Jurkat, Clone E6-1 (cell line): ENCODE data around the gene COLEC11. TPM values are rescaled to one million over a fixed set of nuclear protein-coding genes. Genes with fewer than 3 reads are reported as not detected.
A peak's percentile ranks its signal among the peaks of the same experiment; 100 is the strongest.
"Not testable (repeated sequence)": the region's sequence is repeated elsewhere in the genome, so short reads cannot be mapped to it uniquely, and the experiment has no call there.

Experiments
- DNase-seq: peaks from one replicate; pipeline ENCODE4 v3.0.0-alpha.2; 2011; ENCODE audit warnings: low read depth, low spot score
- H3K4me3 ChIP-seq: 2 replicates; pipeline ENCODE4 v1.5.1; 2011; ENCODE audit warnings: mild to moderate bottlenecking, low read length, control low read depth, moderate library complexity
- polyA plus RNA-seq: library from polyadenylated mRNA; unstranded; fragments of >200 nt; gene quantifications from one replicate; pipeline ENCODE4 v1.2.1, GENCODE V29; 2012; ENCODE audit warnings: missing spikeins; ENCODE audit not compliant: insufficient read length, insufficient read depth

Gene COLEC11
- not detected for polyA plus RNA-seq

- no peak for DNase-seq
- no peak within 1 kb of the TSS for H3K4me3 ChIP-seq
Observed at GRCh38 chr2:3594493-3595281, at the start of gene COLEC11. COLEC11 (plus strand) TSS chr2:3595112; CDS start chr2:3604341, 9,229 bp downstream.

- H3K4me3 ChIP-seq, result no peak overlapping the region
- DNase-seq, result no peak
Observed at GRCh38 chr2:3545788-3546478, 49.0 kb upstream of the COLEC11 start.

GRCh38 chr2:3547915-3548314, 47.0 kb upstream of the COLEC11 start:
- H3K4me3 ChIP-seq, result no peak overlapping the region
- no peak for DNase-seq

GRCh38 chr2:3553946-3554345, 41.0 kb upstream of the COLEC11 start:
- H3K4me3 ChIP-seq, result no peak overlapping the region
- no peak for DNase-seq

GRCh38 chr2:3557639-3558204, 37.2 kb upstream of the COLEC11 start:
- no peak for DNase-seq
- H3K4me3 ChIP-seq, result peak overlapping the region; percentile 65

GRCh38 chr2:3558205-3559014, 36.5 kb upstream of the COLEC11 start, which contains the start of gene RNASEH1:
RNASEH1 (minus strand) TSS chr2:3558333; CDS start chr2:3558260, 73 bp downstream.
- peak; percentile 97 for DNase-seq
- H3K4me3 ChIP-seq, result peak within 1 kb of the TSS; percentile 65

GRCh38 chr2:3563521-3563976, 31.4 kb upstream of the COLEC11 start:
- H3K4me3 ChIP-seq, result no peak overlapping the region
- no peak for DNase-seq

GRCh38 chr2:3565117-3565516, 29.8 kb upstream of the COLEC11 start:
- DNase-seq, result no peak
- H3K4me3 ChIP-seq, result no peak overlapping the region

GRCh38 chr2:3566806-3567205, 28.1 kb upstream of the COLEC11 start:
- DNase-seq, result no peak
- no peak overlapping the region for H3K4me3 ChIP-seq

- not testable (repeated sequence) for DNase-seq, H3K4me3 ChIP-seq
Observed at GRCh38 chr2:3569656-3570055, 25.3 kb upstream of the COLEC11 start.

- H3K4me3 ChIP-seq, result no peak overlapping the region
- DNase-seq, result no peak
Observed at GRCh38 chr2:3571284-3571683, 23.6 kb upstream of the COLEC11 start.

- no peak for DNase-seq
- H3K4me3 ChIP-seq, result no peak overlapping the region
Observed at GRCh38 chr2:3572620-3573019, 22.3 kb upstream of the COLEC11 start.

GRCh38 chr2:3574155-3574554, 20.8 kb upstream of the COLEC11 start:
- peak overlapping the region; percentile 86 for H3K4me3 ChIP-seq
- DNase-seq, result no peak

GRCh38 chr2:3575534-3576262, 19.2 kb upstream of the COLEC11 start:
- DNase-seq, result no peak
- peak overlapping the region; percentile 86 for H3K4me3 ChIP-seq

- DNase-seq, result not testable (repeated sequence)
Observed at GRCh38 chr2:3576263-3576630, 18.7 kb upstream of the COLEC11 start.

GRCh38 chr2:3578987-3579386, 15.9 kb upstream of the COLEC11 start:
- no peak overlapping the region for H3K4me3 ChIP-seq
- DNase-seq, result no peak

More at GRCh38 chr2:3576263-3576630, 18.7 kb upstream of the COLEC11 start:
- H3K4me3 ChIP-seq, result peak overlapping the region; percentile 86

GRCh38 chr2:3580449-3580848, 14.5 kb upstream of the COLEC11 start:
- H3K4me3 ChIP-seq, result no peak overlapping the region
- DNase-seq, result no peak
